Ovary (tissue), 3 donors: ENCODE data around the gene MAFG.

Source experiments
- EP300 ChIP-seq: sonication (generic); formaldehyde crosslinking; IDR thresholded peaks from one replicate; pipeline ENCODE4 v1.6.1; 2017; ENCODE audit warnings: antibody characterized with exemption
- POLR2A ChIP-seq: fragments of 450-650 bp; IDR thresholded peaks from one replicate; pipeline ENCODE4 v1.6.1; 2017; ENCODE audit warnings: antibody characterized with exemption, mild to moderate bottlenecking, moderate library complexity
- TF ChIP-seq, protein P1 (sequence below), 3 donors: fragments of 450-650 bp in 2 of 3; fragments of 200-600 bp in 1 of 3; IDR thresholded peaks; one replicate each; pipeline versions ENCODE4 v1.5.1 to v1.8.0; 2016 to 2022; ENCODE audit warnings: antibody characterized with exemption in 3 of 3, mild to moderate bottlenecking in 1 of 3
- donor health status: DM: no; HTN: no; CAD: no.

DNA sequence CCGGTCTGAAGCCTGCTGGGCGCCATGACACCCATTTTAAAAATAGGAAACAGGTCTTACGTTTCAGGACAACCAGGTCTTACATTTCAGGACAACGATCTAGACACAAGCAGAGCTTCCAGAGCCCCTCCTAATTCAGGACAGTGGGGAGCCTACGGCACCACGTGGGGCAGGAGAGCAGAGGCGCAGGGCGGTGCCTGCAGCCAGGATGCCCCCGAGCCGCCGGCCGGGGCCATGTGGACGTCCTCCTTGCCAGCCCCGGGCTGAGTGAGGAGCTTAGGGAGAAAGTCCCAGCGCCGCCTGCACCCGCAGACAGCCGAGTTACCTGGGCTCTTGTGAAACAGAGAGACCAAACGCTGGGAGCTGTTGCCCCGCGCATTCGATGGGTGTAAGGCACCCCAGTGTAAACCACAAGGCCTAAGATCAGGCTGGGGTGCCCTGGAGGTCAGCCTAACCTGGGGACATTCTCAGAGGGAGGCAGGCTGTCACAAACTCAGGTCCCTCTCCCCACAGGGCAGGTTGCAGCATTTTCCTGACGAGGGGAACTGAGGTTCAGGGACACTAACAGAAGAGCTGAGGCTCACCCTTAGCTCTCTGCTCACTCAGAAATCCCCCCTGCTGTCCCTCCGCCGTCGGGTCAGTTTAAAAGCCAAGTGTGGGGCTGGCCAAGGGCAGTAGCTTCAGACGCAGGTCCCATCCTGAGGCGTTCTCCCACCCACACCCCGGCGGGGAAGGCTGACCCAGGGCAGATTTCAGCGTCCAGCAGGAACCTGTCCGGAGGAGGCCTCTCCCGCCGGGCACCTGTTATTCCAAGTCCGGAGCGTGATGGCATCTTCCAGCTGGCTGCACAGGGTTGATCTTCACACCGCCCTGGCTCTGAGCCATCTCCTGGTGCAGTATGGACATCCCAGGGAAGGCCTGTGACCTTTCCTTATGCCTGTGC lies 35.2 kb upstream of the MAFG start:
- TF ChIP-seq POLR2A: no peak
- TF ChIP-seq, protein P1, sequence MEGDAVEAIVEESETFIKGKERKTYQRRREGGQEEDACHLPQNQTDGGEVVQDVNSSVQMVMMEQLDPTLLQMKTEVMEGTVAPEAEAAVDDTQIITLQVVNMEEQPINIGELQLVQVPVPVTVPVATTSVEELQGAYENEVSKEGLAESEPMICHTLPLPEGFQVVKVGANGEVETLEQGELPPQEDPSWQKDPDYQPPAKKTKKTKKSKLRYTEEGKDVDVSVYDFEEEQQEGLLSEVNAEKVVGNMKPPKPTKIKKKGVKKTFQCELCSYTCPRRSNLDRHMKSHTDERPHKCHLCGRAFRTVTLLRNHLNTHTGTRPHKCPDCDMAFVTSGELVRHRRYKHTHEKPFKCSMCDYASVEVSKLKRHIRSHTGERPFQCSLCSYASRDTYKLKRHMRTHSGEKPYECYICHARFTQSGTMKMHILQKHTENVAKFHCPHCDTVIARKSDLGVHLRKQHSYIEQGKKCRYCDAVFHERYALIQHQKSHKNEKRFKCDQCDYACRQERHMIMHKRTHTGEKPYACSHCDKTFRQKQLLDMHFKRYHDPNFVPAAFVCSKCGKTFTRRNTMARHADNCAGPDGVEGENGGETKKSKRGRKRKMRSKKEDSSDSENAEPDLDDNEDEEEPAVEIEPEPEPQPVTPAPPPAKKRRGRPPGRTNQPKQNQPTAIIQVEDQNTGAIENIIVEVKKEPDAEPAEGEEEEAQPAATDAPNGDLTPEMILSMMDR (IDR thresholded peaks at IDR 0.05): no peak
- no peak for TF ChIP-seq EP300
